ENCODE measurements around the gene CDC42BPA.
"Not testable (repeated sequence)": the region's sequence is repeated elsewhere in the genome, so short reads cannot be mapped to it uniquely, and the experiment has no call there.

CDC42BPA gene

DNA sequence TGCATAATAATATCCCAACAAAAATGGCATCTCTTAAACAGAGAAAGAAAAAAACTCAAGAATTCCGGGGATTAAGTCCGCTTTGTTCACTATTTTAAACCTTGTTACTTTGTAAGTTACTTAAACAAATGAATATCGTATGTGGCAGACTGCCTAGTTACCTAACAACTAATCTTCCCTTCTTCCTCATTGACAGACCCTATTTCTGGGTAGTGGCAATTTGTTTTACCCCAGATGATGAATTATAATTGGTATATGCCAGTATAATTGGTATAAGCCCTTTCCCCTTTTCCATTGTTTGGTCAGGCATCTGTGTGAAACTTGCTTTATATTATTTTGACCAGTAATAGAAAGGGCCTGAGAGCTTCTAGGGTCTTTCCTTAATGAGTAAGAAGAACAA is 52.4 kb downstream of the CDC42BPA start:
- in situ Hi-C loops (cut with HindIII; ENCODE audit: low sequenced_read_pairs), result no loop called here

DNA sequence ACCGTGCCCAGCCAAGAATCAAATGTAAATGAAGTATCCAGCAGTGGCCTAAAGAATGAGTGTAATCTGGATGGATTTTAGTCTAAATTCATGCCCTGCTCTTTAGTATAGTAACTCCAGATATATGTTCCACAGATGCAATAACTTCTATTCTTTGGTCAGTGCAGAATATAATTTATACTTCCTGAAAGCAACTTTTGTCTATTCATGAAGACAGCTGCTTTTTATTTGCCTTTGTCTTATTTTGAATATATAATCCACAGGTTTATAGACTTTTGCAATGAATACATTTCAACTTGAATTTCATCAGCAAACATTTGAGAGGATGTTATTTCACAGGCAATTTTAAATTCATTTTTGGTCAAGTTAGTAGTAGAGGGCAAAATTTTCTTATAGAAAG is 54.4 kb downstream of the CDC42BPA start:
- in situ Hi-C loops (cut with HindIII; ENCODE audit: low sequenced_read_pairs), result no loop called here

DNA sequence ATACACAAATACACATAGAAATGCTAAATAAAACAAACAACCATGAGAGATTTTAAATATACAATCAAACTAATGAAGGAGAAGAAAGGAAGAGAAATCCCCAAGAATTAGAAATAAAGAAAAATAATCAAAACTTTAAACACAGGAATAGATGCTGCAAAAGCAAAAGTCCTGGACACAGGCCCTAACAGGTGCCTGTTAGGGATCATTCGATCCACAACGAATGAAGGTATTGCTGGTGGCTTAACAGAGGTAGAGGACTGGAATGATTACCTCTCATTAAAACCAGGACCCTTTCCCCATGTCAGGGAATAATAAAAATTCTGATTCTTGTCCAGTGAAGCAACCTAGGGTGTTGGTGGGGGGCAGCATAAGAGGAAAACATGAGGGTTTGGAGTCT is 56.8 kb downstream of the CDC42BPA start:
- in situ Hi-C loops (cut with HindIII; ENCODE audit: low sequenced_read_pairs), result no loop called here

DNA sequence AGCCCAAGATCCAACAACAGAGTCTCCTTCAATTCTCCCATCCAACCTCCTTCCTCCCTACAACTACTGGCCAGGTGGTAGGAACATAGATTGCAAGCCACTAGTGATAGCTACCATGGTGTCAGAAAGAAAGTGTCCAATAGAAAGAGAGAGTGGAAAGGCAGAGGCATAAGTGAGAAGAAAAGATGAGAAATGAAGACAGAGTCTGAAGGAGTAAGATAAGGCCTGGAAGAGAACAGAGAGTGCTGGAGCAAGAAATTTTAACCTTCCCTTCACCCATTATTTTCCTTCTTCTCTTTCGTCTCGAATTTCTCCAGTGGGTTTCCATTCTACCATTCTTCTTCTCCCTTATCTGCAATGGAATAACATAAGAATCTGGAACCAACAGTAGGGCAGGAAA is 57.9 kb downstream of the CDC42BPA start:
- in situ Hi-C loops (cut with HindIII; ENCODE audit: low sequenced_read_pairs), result no loop called here

DNA sequence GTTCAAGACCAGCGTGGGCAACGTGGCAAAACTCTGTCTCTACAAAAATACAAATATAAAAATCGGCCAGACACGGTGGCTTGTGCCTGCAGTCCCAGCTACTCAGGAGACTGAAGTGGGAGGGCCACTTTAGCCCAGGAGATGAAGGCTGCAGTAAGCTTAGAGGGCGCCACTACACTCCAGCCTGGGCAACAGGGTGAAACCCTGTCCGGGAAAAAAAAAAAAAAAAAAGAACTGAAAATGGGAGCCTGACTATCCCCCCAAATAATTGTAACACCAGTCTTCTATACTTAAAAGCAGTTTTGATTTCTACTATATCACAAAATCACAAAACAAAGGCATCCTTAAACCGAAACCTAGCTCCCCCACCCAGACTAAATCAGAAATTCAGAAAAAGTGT is 60.3 kb downstream of the CDC42BPA start:
- in situ Hi-C loops (cut with HindIII; ENCODE audit: low sequenced_read_pairs), result no loop called here

DNA sequence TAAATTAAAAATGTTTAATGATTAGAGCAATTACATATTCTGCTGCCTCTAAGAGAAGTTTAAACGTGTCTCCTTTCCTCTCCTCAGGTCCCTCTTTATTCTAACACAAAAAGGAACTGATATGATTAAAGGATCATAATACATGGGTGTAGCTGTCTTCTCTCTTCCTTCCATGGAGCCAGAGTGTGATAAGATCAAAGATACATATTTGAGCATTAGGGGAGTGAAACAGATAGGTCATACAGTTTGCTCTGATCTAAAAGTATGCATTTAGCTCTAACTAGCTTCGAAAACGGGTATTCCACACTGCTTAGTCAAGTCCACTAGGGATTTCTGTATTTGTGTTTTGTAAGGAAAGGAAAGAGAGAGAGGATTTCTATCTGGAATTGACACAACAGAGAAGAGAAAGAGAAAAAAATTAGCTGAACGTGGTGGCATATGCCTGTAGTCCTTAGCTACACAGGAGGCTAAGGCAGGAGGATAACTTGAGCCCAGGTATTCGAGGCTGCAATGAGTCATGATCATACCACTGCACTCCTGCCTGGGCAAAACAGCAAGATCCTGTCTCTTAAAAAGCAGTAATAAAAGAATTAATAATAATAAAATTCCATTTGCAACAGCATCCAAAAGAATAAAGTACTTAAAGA is 63.1 kb downstream of the CDC42BPA start:
- in situ Hi-C loops (cut with HindIII; ENCODE audit: low sequenced_read_pairs), result no loop called here

DNA sequence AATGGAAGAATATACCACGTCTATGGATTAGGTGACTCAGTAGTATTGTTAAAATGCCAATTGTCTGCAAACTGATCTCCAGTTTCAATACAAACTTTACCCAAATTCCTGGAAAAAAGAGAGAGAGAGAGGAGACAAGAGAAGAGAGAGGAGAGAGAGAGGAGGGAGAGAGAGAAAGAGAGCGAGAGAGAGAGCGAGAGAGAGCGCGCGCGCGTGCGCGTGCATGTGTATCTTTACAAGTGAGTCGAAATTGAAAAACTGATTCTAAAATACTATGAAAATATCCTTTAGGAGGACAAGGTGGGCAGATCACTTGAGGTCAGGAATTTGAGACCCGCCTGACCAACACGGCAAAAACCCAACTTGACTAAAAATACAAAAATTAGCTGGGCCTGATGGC is 65.2 kb downstream of the CDC42BPA start:
- in situ Hi-C loops (cut with HindIII; ENCODE audit: low sequenced_read_pairs), result no loop called here

DNA sequence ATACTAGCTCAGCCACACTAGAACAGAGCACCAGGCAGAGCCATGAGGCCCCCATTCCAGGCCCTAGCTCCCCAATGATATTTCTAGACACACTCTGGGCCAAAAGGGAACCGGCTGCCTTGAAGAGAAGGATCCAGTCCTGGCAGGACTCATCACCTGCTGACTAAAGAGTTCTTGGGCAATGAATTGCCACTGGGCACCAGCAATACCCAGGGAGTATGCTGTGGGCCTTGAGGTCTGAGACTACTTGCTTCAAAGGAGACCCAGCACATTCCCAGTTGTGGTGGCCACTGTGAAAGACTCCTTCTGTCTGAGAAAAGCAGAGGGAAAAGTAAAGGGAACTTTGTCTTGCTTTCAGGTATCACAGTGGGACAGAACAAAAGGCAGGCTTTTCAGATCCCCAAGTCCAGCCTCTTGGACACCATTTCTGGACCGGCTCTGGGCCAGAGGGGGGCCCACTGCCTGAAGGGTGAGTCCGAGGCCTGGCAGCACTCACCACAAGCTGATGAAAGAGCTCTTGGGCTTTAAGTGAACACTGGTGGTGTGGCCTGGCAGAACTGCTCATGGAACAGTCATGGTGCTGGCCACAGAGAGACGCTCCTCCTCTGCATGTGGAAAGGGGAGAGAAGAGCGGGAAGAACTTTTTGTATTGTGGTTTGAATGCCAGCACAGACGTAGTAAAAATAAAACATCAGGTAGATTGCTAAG is 72.5 kb downstream of the CDC42BPA start:
- in situ Hi-C loops (cut with HindIII; ENCODE audit: low sequenced_read_pairs), result no loop called here

DNA sequence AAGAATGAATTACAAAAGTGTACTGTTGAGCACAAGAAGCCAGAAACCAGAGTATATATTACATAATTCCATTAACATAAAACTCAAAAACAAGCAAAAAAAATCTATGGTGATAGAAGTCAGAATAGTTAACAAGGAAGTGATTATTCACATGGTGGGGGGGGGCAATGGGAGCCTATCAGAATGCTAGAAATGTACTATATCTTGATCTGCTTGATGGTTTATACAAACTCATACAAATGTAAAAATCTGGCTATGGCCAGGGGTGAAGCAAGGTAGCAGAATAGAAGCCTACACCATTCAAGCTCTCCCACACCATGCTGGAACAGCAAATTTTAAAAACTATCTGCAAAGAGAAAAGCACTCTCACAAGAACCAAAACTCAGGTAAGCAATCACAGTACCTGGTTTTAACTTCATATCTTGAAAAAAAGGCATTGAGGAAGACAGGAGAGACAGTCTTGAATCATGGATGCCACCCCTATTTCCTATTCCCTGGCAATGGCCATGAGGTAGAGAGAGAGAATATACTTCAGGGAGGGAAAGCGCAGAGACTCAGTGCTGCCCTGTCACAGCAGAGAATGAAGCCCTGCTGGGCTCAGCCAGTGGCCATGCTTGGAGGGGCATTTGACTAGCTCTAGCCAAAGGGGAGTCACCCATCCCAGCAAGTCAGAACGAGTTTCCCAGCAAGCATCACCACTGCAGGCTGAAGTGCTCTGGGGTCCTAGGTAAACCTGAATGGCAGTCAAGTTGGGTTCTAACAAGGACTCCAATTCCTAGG is 73.8 kb downstream of the CDC42BPA start:
- in situ Hi-C loops (cut with HindIII; ENCODE audit: low sequenced_read_pairs), result no loop called here

DNA sequence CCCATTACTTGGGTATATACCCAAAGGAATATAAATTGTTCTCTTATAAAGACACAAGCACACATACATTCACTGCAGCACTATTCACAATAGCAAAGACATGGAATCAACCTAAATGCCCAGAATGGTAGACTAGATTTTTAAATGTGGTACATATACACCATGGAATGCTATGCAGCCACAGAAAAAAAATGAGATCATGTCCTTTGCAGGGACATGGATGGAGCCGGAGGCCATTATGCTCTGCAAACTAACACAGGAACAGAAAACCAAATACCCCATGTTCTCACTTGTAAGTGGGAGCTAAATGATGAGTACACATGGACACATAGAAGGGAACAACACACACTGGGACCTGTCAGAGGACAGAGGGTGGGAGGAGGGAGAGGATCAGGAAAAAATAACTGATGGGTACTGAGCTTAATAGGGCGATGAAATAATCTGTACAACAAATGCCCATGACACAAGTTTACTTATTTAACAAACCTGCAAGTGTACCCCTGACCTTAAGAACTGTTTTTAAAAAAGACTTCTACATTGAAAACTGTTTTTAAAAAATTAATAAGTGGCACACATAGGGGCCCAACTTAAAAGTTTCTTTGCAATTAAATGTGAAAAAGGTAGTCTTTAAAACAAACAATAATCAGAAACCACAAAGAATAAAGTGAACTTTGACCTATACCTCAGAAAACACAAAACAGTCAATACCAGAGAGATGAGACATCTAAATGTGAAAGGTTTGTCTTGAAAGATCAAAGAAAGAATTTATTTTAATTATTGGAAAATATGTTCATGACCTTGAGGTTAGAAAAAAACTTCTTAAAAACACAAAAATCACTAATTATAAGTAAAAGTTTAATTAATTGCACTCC is 75.2 kb downstream of the CDC42BPA start:
- in situ Hi-C loops (cut with HindIII; ENCODE audit: low sequenced_read_pairs), result no loop called here

DNA sequence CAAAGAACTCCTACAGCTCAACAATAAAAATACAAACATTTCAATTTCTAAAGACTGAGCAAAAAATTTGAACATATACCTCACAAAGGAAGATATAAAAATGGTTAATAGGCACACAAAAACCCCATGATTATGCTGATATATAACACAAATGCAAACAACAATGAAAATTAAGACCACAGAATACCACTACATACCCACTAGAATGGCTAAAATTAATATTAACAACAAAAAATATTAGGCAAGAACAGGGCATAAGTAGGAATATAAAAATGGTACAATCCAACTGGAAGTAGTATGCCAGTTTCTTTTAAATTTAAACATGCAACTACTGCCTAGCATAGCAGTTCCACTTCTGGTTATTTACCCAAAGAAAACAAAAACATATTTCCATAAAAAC is 77.3 kb downstream of the CDC42BPA start:
- in situ Hi-C loops (cut with HindIII; ENCODE audit: low sequenced_read_pairs), result no loop called here

DNA sequence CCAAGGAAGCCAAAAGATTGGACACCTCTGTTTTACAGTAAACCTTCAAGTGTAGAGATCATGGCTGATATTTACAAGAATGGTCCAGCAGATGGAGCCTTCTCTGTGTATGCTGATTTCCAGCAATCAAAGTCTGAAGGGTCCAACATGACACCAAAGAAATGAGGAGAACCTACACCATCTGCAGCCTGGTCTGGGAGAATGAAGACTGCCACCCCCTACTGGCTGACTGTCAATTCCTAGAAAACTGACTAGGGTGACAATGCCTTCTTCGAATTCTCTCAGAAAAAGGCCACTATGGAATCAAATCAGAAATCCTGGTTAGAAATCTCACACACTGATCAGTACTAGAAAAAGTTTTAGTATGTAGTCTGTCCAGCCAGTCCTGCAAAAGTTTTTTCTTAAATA is 83.3 kb downstream of the CDC42BPA start:
- in situ Hi-C loops (cut with HindIII; ENCODE audit: low sequenced_read_pairs), result no loop called here

DNA sequence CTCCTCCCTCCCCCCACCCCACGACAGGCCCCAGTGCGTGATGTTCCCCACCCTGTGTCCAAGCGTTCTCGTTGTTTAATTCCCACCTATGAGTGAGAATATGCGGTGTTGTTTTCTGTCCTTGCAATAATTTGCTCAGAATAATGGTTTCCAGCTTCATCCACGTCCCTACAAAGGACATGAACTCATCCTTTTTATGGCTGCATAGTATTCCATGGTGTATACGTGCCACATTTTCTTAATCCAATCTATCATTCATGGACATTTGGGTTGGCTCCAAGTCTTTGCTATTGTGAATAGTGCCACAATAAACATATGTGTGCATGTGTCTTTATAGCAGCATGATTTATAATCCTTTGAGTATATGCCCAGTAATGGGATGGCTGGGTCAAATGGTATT is 87.2 kb downstream of the CDC42BPA start:
- in situ Hi-C loops (cut with HindIII; ENCODE audit: low sequenced_read_pairs), result not testable (repeated sequence)

DNA sequence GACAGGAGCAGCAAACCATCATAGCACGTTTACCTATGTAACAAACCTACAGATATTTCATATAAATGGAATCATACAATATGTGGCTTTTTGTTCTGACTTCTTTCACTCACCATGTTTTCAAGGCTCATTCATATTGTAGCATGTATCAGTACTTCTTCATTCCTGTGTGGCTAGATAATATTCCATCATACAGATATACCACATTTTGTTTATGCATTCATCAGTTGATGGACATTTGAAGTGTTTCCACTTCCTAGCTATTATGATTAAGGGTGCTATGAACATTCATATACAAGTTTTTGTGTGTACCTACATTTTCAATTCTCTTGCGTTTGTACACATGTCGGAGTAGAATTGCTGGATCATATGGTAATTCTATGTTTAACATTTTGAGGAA is 90.1 kb downstream of the CDC42BPA start:
- in situ Hi-C loops (cut with HindIII; ENCODE audit: low sequenced_read_pairs), result no loop called here

DNA sequence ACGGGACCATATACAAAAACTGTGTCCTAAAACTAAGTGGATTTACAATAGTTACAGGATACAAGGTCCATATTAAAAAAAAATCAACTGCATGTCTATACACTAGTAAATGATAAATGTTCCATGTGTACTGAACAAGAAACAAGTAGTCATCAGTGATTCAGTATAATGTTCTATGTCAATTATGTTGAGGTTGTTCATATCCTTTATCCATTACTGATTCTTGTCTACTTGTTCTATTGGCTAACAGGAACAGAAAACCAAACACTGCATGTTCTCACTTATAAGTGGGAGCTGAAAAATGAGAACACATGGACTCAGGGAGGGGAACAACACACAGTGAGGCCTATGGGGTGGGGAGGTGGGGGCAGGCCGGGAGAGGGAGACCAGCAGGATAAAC is 90.5 kb downstream of the CDC42BPA start:
- in situ Hi-C loops (cut with HindIII; ENCODE audit: low sequenced_read_pairs), result no loop called here

DNA sequence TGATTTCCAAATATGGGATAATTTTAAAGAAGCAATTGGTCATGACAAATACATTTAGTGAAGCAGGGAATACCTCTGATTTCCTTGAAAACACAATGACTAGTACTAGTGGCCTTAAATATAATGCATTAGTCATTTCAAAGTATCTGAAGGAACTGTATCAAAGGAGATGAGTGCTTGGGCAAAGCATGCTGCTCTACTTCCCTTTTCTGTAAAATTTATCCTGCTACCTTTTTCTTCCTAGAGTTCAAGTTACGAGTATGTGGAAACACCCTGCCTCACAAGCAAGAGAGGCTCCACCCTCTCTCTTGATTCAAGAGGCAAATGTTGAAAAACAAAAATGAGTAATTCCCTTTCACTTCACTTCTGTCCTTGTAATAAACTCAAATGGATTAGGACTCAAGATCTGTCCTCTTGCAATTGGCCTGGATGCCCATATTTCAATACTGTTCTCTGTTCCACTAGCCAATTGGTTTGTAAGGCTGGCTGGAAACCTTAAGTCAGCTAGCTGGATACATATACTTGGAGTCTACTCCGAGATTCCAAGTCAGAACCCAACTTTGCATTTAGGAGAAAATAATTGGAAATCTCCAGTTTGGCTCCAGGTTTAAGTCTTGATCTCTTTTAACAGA is 92.5 kb downstream of the CDC42BPA start:
- in situ Hi-C loops (cut with HindIII; ENCODE audit: low sequenced_read_pairs), result no loop called here

DNA sequence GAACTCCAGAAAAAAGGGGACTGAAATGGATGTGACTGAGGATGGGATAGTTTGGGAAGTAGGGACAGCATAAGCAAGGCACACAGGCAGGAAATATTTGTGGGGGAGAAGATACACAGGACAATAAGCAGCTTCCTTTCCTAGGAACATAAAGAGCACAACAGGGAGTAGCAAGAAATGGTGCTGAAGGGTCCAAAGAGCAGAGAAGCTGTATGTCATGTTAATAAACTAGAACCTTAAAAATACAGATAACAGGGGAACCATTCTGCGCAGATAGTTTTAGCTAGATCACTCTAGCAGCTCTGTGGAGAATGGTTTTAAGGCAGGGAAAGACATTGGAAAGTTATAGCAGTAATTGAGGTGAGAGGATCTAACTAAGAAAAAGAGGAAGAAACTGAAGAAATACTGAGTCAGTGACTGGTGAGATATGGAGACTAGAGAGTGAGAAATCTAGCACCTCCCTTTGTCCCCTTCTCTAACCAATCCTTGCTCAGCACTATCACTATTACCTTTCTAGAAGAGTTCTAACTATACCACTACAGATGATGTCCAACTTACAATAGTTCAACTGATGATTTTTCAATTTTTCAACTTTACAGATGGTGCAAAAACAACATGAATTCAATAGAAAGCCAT is 95.0 kb downstream of the CDC42BPA start:
- in situ Hi-C loops (cut with HindIII; ENCODE audit: low sequenced_read_pairs), result no loop called here

DNA sequence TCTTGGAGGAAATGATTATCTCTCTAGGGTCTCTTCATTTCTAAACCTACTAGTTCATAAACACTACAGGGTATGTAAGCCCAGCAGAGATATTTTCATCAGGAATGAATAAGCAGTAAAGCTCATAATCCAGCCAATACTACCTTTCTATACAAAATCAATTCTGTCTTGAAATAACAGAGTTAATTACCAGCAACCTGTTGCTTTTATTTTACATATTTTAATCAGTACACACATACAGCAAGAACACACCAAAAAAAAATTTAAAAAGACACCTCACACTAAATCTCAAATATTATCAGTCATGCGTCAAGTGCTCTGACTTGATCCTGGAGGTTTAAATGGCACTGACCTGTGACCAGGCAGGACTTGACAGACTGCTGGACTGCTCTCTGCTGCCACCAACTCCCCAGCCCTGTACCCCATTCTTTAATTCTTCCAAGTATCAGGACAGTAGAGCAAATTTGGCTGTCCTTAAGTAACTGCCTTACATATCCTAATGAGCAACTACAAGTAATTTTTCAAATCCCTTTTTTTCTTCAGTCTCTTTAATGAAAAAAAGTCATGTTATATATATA is 98.5 kb downstream of the CDC42BPA start:
- in situ Hi-C loops (cut with HindIII; ENCODE audit: low sequenced_read_pairs), result no loop called here

DNA sequence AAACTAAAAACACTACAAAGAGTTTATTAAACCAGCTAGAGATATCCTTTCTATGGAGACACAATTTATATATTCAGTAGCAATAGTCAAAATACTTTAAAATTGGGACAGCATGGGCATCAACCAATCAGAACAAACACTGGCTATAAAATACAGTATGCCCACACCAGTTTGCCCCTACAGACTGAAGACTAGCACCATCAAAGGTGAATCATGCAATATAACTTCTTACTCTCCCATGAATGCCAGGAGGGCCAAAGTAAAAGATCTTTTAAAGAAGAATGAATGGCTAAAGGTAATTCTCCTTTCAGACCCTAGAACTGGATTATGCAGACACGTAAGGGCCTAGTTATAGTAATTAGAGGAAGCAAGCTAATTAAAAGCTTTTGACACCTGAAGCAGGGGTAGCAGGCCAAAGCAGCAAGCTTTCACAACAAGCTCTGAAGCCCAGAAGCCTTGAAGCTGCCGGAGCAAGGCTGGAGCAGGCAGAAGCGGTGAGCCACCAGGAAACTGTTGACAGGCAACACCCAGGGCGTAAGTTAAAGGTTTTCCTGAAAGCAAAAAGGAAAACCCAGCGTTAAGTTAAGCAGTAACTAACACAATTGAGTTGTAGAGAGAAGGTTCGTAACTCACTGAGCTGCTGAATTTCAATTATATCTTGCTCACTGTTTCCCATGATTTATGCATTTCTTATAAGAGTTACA is 99.3 kb downstream of the CDC42BPA start:
- in situ Hi-C loops (cut with HindIII; ENCODE audit: low sequenced_read_pairs), result no loop called here
